Measurements from ENCODE around the gene STRADB. TPM values are rescaled to one million over a fixed set of nuclear protein-coding genes. Genes with fewer than 3 reads are reported as not detected.
A peak's percentile ranks its signal among the peaks of the same experiment; 100 is the strongest.

The STRADB gene
- total and polyA plus RNA-seq, 2 of the 4 experiments (the other 2 are of a cell fraction) = 14.9 to 31.5 TPM

GRCh38 chr2:201419986-201420385 lies 31.6 kb upstream of the STRADB start:
- intact Hi-C loops (cut with micrococcal nuclease) (no loop called here), dilution Hi-C loops (cut with HindIII; ENCODE audit: low sequenced_read_pairs, unreplicated experiment) (no loop called here), in situ Hi-C loops (cut with MboI; ENCODE audit: low sequenced_read_pairs) (no loop called here)
- no peak for TF ChIP-seq MAFK (IDR thresholded peaks at IDR 0.05; ENCODE audit: low read depth, low read length)
- no peak for TF ChIP-seq FOS (IDR thresholded peaks at IDR 0.05; ENCODE audit: low read depth, low read length)
- TF ChIP-seq SMC3 (IDR thresholded peaks at IDR 0.05; ENCODE audit: low read depth, low read length) = no peak
- no peak for TF ChIP-seq NFE2L2 (IDR thresholded peaks at IDR 0.05; ENCODE audit: low read depth, low read length)
- no peak for TF ChIP-seq MAZ (IDR thresholded peaks at IDR 0.05; ENCODE audit: borderline replicate concordance, low read depth, low read length)
- TF ChIP-seq MXI1 (IDR thresholded peaks at IDR 0.05; ENCODE audit: borderline replicate concordance, low read depth, low read length) = no peak
- TF ChIP-seq CTCF (conservative IDR thresholded peaks at IDR 0.05; ENCODE audit: low read depth, low read length) = no peak
- H3K27me3 ChIP-seq (ENCODE audit: control insufficient read depth, insufficient read depth, low read length) = no peaks in the 10 kb centered on the region
- no peak overlapping the region for H4K91ac ChIP-seq (ENCODE audit: insufficient read depth, low read depth, low read length)
- peak overlapping the region; percentile 11 for H2BK5ac ChIP-seq (ENCODE audit: low read depth, low read length, poor library complexity, severe bottlenecking)
- 0 out of 2 replicates have a peak overlapping the region, but pooled peaks have one; percentile 0 for H2BK120ac ChIP-seq (ENCODE audit: low read depth, low read length)
- H3K18ac ChIP-seq (ENCODE audit: low read depth, low read length) = no peak overlapping the region; the same call in 1 of the 2 replicates
- H3K9ac ChIP-seq (ENCODE audit: low read depth, low read length) = no peak overlapping the region
- no peaks in the 10 kb centered on the region for H3K9me3 ChIP-seq (ENCODE audit: control insufficient read depth, insufficient read depth, low read length)
- H2BK20ac ChIP-seq (ENCODE audit: low read depth, low read length) = peak overlapping the region; percentile 33; the same call in 1 of the 2 replicates
- peaks cover 15 to 49% of the 10 kb centered on the region in 2 experiments for H3K79me1 ChIP-seq (ENCODE audit: low read depth in 1 of 2, low read length in 2 of 2)
- H4K20me1 ChIP-seq (ENCODE audit: insufficient read depth, low read length) = peaks cover 6% of the 10 kb centered on the region; the same call in 1 of the 2 replicates
- BruUV-seq (replicated peaks) = no TSS peak
- no peak overlapping the region; the same call in 2 of the 3 replicates for H2BK15ac ChIP-seq (ENCODE audit: low read depth, low read length)
- ATAC-seq (ENCODE audit: low read depth) (no peak), DNase-seq (no peak)
- peak overlapping the region; percentile 7; the same call in 1 of the 2 replicates for H3K27ac ChIP-seq (ENCODE audit: insufficient read depth, low read length)
- no peak overlapping the region for H2AK9ac ChIP-seq (replicated peaks; ENCODE audit: low read depth, low read length, poor library complexity)
- ChIA-PET POLR2A (ENCODE audit: unreplicated experiment) (no interaction called here), CTCF (no interaction called here)
- H4K5ac ChIP-seq (ENCODE audit: low read depth, low read length) = no peak overlapping the region
- no peak overlapping the region for H3K56ac ChIP-seq (ENCODE audit: extremely low read depth, insufficient read depth, low read length)
- WGBS, 2 experiments (ENCODE audit: extremely low coverage in 2 of 2, insufficient read length in 1 of 2) = no CpG with 5 or more reads among the region's 4 CpGs
- no peak overlapping the region for H3K4me3 ChIP-seq (ENCODE audit: insufficient read depth, low read depth, low read length)
- H2AK5ac ChIP-seq (ENCODE audit: low read depth, low read length) = no peak overlapping the region; the same call in 1 of the 2 replicates
- no peak overlapping the region for H3K23ac ChIP-seq (ENCODE audit: low read depth, low read length)
- peak overlapping the region in 1 of 2 experiments; percentile 17; a peak in 1 of 4 replicates for H4K8ac ChIP-seq (ENCODE audit: low read depth in 2 of 2, low read length in 2 of 2)
- 0 out of 2 replicates have a peak overlapping the region, but pooled peaks have one; percentile 43 for H3K4ac ChIP-seq (ENCODE audit: low read depth, low read length)
- no peak overlapping the region for H2AFZ ChIP-seq (replicated peaks; ENCODE audit: low read length, poor library complexity)
- H3K36me3 ChIP-seq (ENCODE audit: control insufficient read depth, insufficient read depth, low read length) = peaks cover 6% of the 10 kb centered on the region; the same call in 1 of the 2 replicates
- H3K9me1 ChIP-seq (ENCODE audit: insufficient read depth, low read length) = peaks cover 9% of the 10 kb centered on the region
- no peak overlapping the region for H3K14ac ChIP-seq (replicated peaks; ENCODE audit: low read depth, low read length)
- H3K4me2 ChIP-seq (ENCODE audit: low read depth, low read length) = no peak overlapping the region
- H3K4me1 ChIP-seq (ENCODE audit: control insufficient read depth, insufficient read depth, low read length) = peaks cover 11% of the 10 kb centered on the region
